Islet of Langerhans (tissue), 1 donor: ENCODE data around the gene NRARP.

ENCODE experiments used
- FAIRE-seq: peaks from one replicate; lab custom pipeline; 2011; peaks lifted over from hg19 to GRCh38; lab: Jason Lieb, UNC

NRARP gene

DNA sequence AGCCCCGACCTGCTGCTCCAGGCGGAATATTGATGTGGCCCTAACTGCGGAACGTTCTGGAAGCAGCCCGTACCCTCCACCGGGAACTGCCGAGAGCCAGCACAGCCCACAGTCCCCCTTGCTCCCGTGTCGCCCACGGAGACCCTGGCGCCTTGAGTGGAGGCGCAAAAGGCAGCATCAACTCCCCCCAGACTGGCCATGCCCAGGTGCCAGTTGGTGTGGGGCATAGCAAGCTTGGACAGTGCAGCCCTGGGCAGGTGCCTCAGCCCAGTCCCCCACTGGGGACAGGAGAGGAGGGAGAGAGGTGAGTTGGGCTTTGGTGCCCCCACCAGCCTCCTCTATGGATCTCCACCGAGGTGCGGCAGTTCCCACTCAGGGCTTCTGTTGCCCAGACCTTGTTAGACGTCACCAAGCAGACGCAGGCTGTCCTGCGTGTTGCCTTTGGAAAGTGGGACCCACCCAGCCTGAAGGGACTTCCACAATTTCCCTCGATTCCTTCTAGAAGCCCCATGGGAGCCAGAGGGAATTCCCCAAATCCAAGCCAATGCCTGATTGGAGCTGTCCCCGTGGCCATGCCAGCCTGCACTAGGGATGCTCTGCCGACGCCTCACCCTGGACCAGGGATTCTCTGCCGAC lies 19.8 kb upstream of the NRARP start:
- no peak for FAIRE-seq

- FAIRE-seq: no peak
Measured at GRCh38 chr9:137320555-137321384, 18.7 kb upstream of the NRARP start.

GRCh38 chr9:137319739-137320551 lies 17.9 kb upstream of the NRARP start:
- no peak for FAIRE-seq

DNA sequence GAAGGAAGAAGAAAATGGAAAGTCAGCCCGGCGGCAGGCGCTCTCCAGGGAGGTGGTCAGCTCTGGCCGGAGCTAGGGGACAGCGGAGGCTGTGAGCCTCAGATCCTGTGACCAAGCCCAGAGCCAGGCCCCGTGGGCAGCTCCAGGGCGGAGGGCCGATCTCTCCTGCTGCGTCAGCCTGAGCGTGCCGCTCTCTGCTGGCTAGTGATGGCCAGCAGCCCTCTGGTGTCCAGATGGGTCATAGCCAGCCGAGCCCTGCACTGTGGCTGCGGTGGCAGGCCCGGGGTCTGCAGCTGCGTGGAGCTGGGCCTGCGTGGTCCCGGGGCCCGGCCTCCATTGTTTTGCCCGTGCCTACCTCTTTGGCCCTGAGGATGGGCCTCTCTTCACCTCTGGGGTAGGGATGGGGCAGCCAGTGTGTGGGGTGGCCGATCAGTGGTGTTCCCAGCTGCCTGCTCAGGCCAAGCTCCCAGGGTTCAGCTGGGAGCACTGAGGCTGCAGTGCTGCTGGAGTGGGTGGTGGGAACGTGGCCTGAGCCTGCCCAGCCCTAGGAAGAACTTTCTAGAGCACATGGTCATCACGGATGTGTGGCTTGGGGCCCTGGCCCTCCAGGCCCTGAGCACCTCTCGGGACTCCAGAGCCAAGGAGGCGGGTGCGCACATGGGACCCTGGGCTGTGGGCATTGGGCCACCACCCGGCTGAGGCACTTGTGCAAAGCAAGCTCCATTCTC lies 17.1 kb upstream of the NRARP start:
- FAIRE-seq: no peak

- no peak for FAIRE-seq
Measured at GRCh38 chr9:137318602-137319001, 16.5 kb upstream of the NRARP start.

- FAIRE-seq: no peak
Measured at GRCh38 chr9:137317718-137318511, 15.8 kb upstream of the NRARP start.

DNA sequence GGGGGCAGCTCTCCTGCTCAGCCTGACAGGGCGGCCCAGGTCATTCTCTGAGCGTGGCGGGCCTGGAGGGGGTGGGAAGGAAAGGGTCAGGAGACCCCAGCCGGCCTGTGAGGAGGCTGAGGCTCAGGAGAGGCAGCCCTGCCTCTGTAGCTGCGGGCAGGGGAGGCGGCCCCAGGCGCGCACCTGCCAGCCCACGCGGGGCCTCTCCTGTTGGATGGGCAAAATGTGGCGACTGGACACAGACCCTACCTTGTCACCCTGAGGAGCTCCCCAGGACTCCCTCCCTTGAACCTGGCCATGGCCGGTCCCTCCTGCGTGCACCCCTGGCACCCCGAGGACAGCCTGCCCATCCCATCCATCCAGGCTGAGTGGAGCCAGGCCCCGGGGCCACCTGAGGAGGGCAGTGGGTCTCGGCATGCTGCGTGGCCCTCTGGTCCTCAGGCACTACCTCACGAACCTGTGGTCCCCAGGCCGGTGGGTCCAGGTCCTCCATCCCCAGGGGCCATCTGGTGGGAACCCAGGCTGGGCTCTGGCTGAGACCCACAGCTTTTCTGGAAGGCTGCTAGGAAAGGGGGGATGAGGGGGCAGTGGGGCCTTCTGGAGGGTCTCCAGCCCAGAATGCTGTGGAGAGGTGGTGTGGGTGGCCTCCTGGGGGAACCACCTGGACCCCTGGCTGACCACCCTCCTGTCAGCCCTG lies 15.1 kb upstream of the NRARP start:
- FAIRE-seq: no peak

DNA sequence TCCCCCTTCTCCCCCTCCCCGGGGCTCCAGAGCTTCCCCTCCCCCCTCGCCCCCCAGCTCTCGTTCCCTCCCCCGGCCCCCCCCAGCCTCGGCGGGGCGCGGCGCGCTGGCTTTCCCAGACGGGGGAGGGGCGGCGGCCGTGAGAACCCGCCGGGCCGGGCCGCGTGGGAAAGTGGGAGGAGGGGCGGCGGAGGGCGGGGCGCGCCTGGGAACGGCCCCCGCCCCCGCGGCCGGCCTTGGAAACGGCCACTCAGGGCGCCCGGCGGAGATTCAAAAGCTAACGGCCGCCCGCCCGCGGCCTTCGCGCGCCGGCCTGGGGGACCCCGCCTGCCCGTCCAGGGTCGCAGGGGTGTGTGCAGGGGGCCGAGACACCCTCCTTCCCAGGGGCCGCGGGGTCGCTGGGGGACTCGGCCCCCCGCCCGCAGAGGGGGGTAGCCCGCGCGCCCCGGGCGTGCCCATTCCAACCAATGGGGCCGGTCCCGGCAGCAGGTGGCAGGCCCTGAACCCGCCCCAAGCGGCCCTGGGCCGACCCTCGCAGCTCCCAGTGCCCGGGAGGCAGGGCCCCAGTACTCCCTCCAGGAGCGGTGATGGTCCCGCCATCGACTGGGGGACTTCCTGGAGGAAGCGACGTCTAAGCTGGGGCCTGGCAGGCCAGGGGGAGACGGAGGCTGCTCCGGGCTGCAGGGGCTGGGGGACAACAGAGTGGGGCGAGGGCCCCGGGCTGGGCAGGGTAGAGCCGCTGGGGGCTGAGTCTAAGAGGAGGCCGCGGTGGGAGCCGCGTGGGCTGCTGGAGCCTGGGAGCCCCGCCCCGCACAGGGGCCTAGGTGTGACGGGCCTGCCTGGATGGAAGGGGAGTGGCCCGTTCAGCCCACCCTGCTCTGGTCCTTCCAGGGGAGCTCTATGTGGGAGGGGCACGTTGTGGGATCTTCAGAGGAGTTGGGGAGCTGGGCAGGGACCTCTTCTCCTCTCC lies 14.2 kb upstream of the NRARP start:
- FAIRE-seq: no peak

GRCh38 chr9:137315581-137316011 lies 13.5 kb upstream of the NRARP start:
- no peak for FAIRE-seq

GRCh38 chr9:137314561-137315560 lies 12.8 kb upstream of the NRARP start:
- no peak for FAIRE-seq

DNA sequence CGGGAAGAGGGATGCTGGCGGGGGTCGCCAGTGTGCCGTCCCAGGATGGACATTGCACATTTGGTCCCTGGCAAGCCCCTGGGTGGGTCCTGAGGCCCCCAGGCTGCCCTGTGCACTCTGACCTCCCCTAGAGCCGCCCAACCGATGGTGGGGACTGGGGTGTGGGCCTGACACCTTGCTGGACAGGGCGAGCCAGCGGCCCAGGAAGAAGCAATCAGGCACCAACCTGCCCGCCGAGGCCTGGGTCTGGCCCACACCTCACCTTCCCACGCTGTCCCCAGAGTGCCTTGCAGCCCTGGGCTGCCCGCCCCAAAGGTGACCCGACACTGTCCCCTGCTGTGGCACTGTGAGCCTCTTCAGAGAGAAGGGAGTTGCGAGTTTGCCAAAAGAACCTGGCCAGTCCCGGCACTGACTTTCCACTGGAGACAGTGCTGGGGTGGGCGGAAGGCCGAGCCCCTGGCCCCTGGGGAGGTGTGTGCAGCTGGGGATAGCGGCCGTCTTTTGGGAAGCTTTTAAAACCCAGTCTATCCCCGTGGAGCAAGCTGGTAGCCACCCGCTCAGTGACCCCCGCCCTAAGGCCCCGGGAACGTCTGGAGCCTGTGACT lies 12.0 kb upstream of the NRARP start:
- no peak for FAIRE-seq

DNA sequence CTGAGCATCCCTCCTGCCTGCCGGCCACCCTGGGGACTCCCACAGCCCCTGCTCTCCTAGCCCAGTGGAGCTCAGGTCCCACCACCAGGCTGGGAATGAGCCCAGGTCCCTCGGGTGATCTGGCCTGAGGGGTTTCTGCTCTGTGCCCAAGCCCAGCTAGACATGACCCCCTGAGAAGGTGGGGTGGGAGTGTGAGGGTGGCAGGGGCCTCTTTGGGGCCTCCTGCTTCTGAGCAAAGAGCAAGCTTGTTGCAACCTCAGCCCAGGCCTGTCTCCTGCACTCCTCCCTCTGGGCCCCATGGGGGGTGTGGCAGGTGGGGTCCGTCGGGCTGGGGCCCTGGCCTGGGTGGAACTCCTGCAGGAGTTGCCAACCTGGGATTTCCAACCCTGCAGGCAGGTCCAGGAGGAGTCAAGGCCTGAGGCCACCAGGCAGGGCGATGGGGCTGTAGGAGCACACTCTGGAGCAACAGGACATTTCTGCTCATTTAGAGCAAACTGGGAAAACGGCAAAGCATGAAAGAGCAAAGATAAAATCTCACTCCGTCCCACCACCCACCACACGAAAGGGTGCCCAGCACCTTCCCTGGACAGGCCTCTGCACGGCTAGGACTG lies 11.4 kb upstream of the NRARP start:
- FAIRE-seq: no peak

DNA sequence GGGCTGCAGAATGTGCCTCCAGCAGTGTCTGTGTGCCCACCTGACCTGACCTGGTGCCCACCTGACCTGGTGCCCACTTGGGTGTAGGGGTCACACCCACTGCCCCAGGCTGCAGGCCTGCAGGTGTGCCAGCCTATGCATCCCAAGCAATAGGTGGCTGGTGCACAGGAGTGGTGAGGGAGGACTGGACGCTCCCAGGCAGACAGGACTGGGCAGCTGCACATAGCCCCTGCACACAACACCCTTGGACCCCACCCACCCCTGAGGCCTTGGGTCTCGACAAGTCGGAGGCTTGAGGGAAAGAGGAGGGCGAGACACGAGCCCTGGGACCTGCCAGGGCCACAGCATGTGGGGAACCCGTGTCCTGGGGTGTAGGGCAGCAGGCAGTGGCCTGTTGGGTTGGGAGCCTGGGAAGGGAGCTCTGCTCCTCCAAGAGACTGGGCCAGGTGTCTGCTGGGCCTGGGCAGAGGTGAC lies 10.8 kb upstream of the NRARP start:
- no peak for FAIRE-seq

DNA sequence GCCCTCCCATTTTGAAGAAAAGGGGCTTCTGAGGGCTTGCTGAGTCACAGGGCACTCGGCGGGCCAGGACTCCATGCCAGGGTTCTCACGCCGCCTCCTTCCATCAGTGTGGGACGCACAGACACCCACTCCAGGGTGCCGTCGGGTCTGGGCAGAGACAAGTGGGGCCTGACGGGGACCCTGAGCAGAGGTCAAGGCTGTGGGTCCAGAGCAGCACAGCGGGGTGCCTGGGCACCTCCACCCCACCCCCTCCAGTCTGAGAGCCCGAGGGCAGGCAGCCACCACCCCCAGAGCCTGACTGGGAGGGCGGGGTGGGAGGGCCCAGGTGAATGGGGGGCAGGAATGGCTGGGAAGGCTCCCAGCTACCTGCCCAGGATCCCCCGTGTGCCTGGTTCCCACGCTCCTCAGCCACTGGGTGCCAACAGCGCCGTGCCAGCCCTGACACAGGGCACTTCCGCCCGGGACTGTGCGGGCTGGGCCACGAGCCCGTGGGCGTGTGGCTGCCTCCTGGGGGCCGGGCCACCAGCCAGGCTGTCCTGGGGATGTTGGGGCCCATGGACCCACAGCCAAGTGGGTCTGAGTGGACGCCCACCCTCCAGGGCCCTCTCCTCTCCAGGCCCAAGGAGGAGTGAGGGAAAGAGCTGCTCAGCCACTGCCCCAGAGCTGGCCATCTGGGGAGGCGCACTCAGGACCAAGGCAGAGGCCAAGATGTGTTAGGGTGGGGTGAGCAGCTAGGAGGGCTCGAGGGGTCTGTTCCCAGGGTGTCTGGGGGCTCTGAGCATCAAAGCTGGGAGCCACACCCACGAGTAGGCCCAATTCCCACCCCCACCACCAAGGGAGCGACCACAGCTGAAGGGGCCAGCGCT lies 10.1 kb upstream of the NRARP start:
- no peak for FAIRE-seq

GRCh38 chr9:137311171-137311985 lies 9.3 kb upstream of the NRARP start:
- FAIRE-seq: no peak
